GM23248 (cell line): ENCODE results near the gene TMEM94. TPM values are rescaled to one million over a fixed set of nuclear protein-coding genes. Genes with fewer than 3 reads are reported as not detected.

Experiments used
- DNase-seq: peaks from one replicate; pipeline ENCODE4 v3.0.0-alpha.2; 2015
- H2AFZ ChIP-seq: fragments of 200-600 bp; sonication (generic); 2 replicates; pipeline ENCODE4 v1.6.1; 2016; ENCODE audit warnings: antibody characterized with exemption
- H3F3A ChIP-seq: fragments of 200-600 bp; sonication (generic); 2 replicates; pipeline ENCODE4 v1.6.1; 2016; ENCODE audit warnings: mild to moderate bottlenecking, antibody characterized with exemption, mixed run types; ENCODE audit not compliant: insufficient read depth
- H3K27ac ChIP-seq: fragments of 200-600 bp; sonication (generic); 2 replicates; pipeline ENCODE4 v1.5.1; 2016; ENCODE audit warnings: mild to moderate bottlenecking
- H3K27me3 ChIP-seq: fragments of 200-600 bp; sonication (generic); replicated peaks from 2 replicates; pipeline ENCODE4 v1.6.1; 2016; ENCODE audit warnings: mild to moderate bottlenecking; ENCODE audit not compliant: insufficient read depth
- H3K36me3 ChIP-seq: fragments of 200-600 bp; sonication (generic); 2 replicates; pipeline ENCODE4 v1.6.1; 2016; ENCODE audit warnings: low read depth, mild to moderate bottlenecking
- H3K4me1 ChIP-seq: fragments of 200-600 bp; sonication (generic); 2 replicates; pipeline ENCODE4 v1.6.1; 2016; ENCODE audit warnings: mild to moderate bottlenecking; ENCODE audit not compliant: insufficient read depth
- H3K4me2 ChIP-seq: fragments of 200-600 bp; sonication (generic); one replicate; pipeline ENCODE4 v1.6.1; 2016; ENCODE audit warnings: mild to moderate bottlenecking; ENCODE audit not compliant: unreplicated experiment
- H3K4me3 ChIP-seq: fragments of 200-600 bp; sonication (generic); 2 replicates; pipeline ENCODE4 v1.5.1; 2016; ENCODE audit warnings: mild to moderate bottlenecking
- H3K79me2 ChIP-seq: fragments of 200-600 bp; sonication (generic); 2 replicates; pipeline ENCODE4 v1.6.1; 2016; ENCODE audit warnings: mild to moderate bottlenecking; ENCODE audit not compliant: insufficient read depth
- H3K9ac ChIP-seq: fragments of 200-600 bp; sonication (generic); 2 replicates; pipeline ENCODE4 v1.6.1; 2016; ENCODE audit warnings: mild to moderate bottlenecking
- H3K9me2 ChIP-seq: fragments of 200-600 bp; sonication (generic); 2 replicates; pipeline ENCODE4 v1.6.1; 2016; ENCODE audit warnings: mixed run types, mild to moderate bottlenecking, moderate library complexity; ENCODE audit not compliant: insufficient read depth
- H3K9me3 ChIP-seq: fragments of 200-600 bp; sonication (generic); one replicate; pipeline ENCODE4 v1.6.1; 2017; ENCODE audit warnings: low read depth
- H4K20me1 ChIP-seq: fragments of 200-600 bp; sonication (generic); 2 replicates; pipeline ENCODE4 v1.6.0; 2016; ENCODE audit not compliant: insufficient read depth
- EZH2 ChIP-seq: fragments of 200-600 bp; sonication (generic); IDR thresholded peaks from 2 replicates; pipeline ENCODE4 v1.6.1; 2018; ENCODE audit warnings: antibody characterized with exemption, mild to moderate bottlenecking; ENCODE audit not compliant: insufficient read depth, poor library complexity, severe bottlenecking
- EZH2phosphoT487 ChIP-seq: fragments of 200-600 bp; sonication (generic); IDR thresholded peaks from 2 replicates; pipeline ENCODE4 v1.6.1; 2018; ENCODE audit warnings: antibody characterized with exemption, moderate library complexity, mild to moderate bottlenecking, low read depth; ENCODE audit not compliant: insufficient read depth
- WGBS, 2 experiments: methylation state at CpG; one replicate each; pipeline ENCODE4 v1.1.6; 2015 to 2017; ENCODE audit warnings: low lambda C conversion rate in 2 of 2, low coverage in 1 of 2; ENCODE audit errors: missing lambda C conversion rate in 2 of 2; 5-methylcytosine and 5-hydroxymethylcytosine counted together
- in situ Hi-C: fragments of 300-500 bp; cut with MboI; formaldehyde crosslinking; loops from 2 replicates; pipeline ENCODE4 v1.15.0; 2020
- polyA plus RNA-seq: library from polyadenylated mRNA; unstranded; fragments of >200 nt; fragmentation: Nextera tagmentation; extraction: Ambion mirVana; gene quantifications from 2 replicates; pipeline ENCODE4 v1.2.1, GENCODE V29; 2016
- total RNA-seq: library from RNA; depleted of rRNA; stranded (reverse); fragments of >200 nt; shearing (Covaris generic); gene quantifications from 2 replicates; pipeline ENCODE4 v1.2.3, GENCODE V29; 2014

The TMEM94 gene
- total and polyA plus RNA-seq, 2 experiments from 2014 or later = 14.3 to 24.5 TPM

- no peak for TF ChIP-seq EZH2phosphoT487
- Histone ChIP-seq H3K4me1 (no peaks in the 10 kb centered on the region), H3K9ac (no peak overlapping the region), H3K79me2 (no peaks in the 10 kb centered on the region), H3K9me3 (no peaks in the 10 kb centered on the region), H3F3A (no peaks in the 10 kb centered on the region), H3K4me3 (no peak overlapping the region), H3K36me3 (peaks cover 4% of the 10 kb centered on the region; the same call in 1 of the 2 replicates), H4K20me1 (no peaks in the 10 kb centered on the region), H2AFZ (no peak overlapping the region), H3K4me2 (no peak overlapping the region), H3K27me3 (no peaks in the 10 kb centered on the region), H3K9me2 (no peaks in the 10 kb centered on the region), H3K27ac (no peak overlapping the region)
- in situ Hi-C loops = no loop called here
- peak; percentile 48 for DNase-seq
- WGBS, 2 experiments = 83 to 85% methylated on average over 12 to 32 of the region's 32 CpGs
These were observed 48.1 kb downstream of the TMEM94 start for GRCh38 chr17:75504347-75505151.

GRCh38 chr17:75505152-75505409 is 48.6 kb downstream of the TMEM94 start:
- Histone ChIP-seq H3K27me3 (no peaks in the 10 kb centered on the region), H3K9me2 (no peaks in the 10 kb centered on the region), H4K20me1 (no peaks in the 10 kb centered on the region), H3K4me3 (no peak overlapping the region), H3K4me1 (no peaks in the 10 kb centered on the region), H3F3A (no peaks in the 10 kb centered on the region), H2AFZ (no peak overlapping the region), H3K4me2 (no peak overlapping the region), H3K36me3 (peaks cover 4% of the 10 kb centered on the region; the same call in 1 of the 2 replicates), H3K27ac (no peak overlapping the region), H3K9me3 (no peaks in the 10 kb centered on the region), H3K9ac (no peak overlapping the region), H3K79me2 (no peaks in the 10 kb centered on the region)
- TF ChIP-seq EZH2 (no peak), EZH2phosphoT487 (no peak)
- WGBS, 2 experiments = 87 to 94% methylated on average over 3 to 4 of the region's 4 CpGs
- DNase-seq = no peak
- in situ Hi-C loops = no loop called here

GRCh38 chr17:75505640-75506039 is 49.2 kb downstream of the TMEM94 start:
- Histone ChIP-seq H3K79me2 (no peaks in the 10 kb centered on the region), H3K9me3 (no peaks in the 10 kb centered on the region), H3K4me3 (no peak overlapping the region), H3K4me2 (no peak overlapping the region), H3K27me3 (no peaks in the 10 kb centered on the region), H4K20me1 (no peaks in the 10 kb centered on the region), H3K27ac (no peak overlapping the region), H3K4me1 (no peaks in the 10 kb centered on the region), H3K36me3 (no peaks in the 10 kb centered on the region), H3K9ac (no peak overlapping the region), H3K9me2 (no peaks in the 10 kb centered on the region), H2AFZ (no peak overlapping the region), H3F3A (no peaks in the 10 kb centered on the region)
- in situ Hi-C loops = no loop called here
- 87% methylated on average over 15 of the region's 15 CpGs for WGBS, 2 experiments
- no peak for DNase-seq
- no peak for TF ChIP-seq EZH2phosphoT487
- TF ChIP-seq EZH2 = no peak

GRCh38 chr17:75506134-75506533 is 49.7 kb downstream of the TMEM94 start:
- no peak overlapping the region for H3K4me2 ChIP-seq
- no peak overlapping the region for H2AFZ ChIP-seq
- H3K9ac ChIP-seq = no peak overlapping the region
- H3K9me2 ChIP-seq = no peaks in the 10 kb centered on the region
- H3K9me3 ChIP-seq = no peaks in the 10 kb centered on the region
- H3K4me3 ChIP-seq = no peak overlapping the region
- H3K27me3 ChIP-seq = no peaks in the 10 kb centered on the region
- no peaks in the 10 kb centered on the region for H3K36me3 ChIP-seq
- H3K27ac ChIP-seq = no peak overlapping the region
- no peaks in the 10 kb centered on the region for H3F3A ChIP-seq
- in situ Hi-C loops = no loop called here
- TF ChIP-seq EZH2 (no peak), EZH2phosphoT487 (no peak)
- no peak for DNase-seq
- no peaks in the 10 kb centered on the region for H3K79me2 ChIP-seq
- WGBS, 2 experiments = 91 to 94% methylated on average over 10 to 21 of the region's 21 CpGs
- H4K20me1 ChIP-seq = no peaks in the 10 kb centered on the region
- no peaks in the 10 kb centered on the region for H3K4me1 ChIP-seq
